ENCODE data around the gene TOX2. TPM values are rescaled to one million over a fixed set of nuclear protein-coding genes. Genes with fewer than 3 reads are reported as not detected.

The TOX2 gene
- total RNA-seq, 1 donor from 2014 or later = 24.3 TPM

DNA sequence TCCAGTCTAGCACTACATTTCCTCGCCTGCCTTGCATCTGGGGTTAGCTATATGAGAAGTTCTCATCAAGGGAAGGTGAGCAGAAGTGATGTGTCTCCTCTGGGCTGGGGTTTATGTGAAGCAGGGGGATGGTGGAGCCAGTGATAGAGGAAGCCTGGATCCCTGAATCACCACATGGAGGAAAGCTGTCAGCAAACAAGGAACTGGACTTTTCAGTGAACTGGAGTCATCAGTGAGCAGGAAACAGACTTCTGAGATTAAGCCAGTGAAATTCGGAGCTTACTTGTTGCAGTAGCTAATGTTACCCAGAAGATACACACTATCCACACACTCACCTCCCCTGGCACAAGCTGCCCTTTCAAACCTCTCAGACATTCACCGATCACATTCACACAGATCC, 13.4 kb upstream of the TOX2 start:
- intact Hi-C loops (cut with DNase I) = no loop called here
- Histone ChIP-seq H3K36me3 (no peaks in the 10 kb centered on the region), H3K9me3 (no peaks in the 10 kb centered on the region), H3K4me3 (no peak overlapping the region), H3K27ac (no peak overlapping the region), H3K4me1 (no peaks in the 10 kb centered on the region), H3K27me3 (no peaks in the 10 kb centered on the region)
- TF ChIP-seq, protein P1, sequence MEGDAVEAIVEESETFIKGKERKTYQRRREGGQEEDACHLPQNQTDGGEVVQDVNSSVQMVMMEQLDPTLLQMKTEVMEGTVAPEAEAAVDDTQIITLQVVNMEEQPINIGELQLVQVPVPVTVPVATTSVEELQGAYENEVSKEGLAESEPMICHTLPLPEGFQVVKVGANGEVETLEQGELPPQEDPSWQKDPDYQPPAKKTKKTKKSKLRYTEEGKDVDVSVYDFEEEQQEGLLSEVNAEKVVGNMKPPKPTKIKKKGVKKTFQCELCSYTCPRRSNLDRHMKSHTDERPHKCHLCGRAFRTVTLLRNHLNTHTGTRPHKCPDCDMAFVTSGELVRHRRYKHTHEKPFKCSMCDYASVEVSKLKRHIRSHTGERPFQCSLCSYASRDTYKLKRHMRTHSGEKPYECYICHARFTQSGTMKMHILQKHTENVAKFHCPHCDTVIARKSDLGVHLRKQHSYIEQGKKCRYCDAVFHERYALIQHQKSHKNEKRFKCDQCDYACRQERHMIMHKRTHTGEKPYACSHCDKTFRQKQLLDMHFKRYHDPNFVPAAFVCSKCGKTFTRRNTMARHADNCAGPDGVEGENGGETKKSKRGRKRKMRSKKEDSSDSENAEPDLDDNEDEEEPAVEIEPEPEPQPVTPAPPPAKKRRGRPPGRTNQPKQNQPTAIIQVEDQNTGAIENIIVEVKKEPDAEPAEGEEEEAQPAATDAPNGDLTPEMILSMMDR (IDR thresholded peaks at IDR 0.05) = no peak
- DNase-seq (no peak), ATAC-seq (no peak)

DNA sequence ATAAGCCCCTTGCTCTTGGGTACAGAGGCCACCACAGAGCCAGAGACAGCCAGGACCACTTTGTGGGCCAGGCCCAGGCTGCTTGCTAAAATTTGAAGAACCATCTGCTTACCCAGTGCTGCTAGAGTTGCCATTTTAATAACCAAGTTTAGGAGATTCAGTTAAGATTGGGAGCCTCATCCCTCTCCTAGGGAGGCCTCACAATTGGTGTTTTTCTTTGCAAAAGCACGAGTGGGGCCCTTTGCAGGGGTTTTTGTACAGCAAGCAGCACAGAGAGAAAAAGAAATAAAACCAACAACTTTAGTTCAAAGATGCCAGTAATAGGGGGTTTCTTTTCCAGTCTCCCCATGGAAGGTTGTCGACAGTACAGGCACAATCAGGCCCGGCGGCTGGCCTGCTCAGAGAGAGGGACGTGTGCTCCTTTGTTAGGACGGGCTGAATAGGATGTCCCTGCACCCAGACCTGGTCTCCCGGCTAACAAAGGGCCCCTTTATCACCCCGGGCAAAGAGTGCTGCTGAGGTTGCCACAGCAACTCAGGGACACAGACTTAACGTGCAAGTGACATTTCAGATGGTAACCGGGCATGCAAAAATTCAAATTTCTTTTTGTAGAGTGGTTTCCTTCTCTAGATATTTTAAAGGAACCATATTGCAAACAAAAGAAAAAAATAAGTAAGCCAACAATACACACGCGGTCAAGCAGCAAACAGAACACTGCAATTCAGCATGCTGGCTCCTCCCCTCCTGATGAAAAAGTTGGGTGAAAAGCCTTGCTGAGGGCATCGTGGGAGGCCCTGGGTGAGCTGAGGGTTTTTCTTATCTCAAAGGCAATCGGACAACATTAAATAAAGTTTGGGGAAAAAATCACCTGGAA, 10.5 kb upstream of the TOX2 start:
- Histone ChIP-seq H3K9me3 (no peaks in the 10 kb centered on the region), H3K36me3 (no peaks in the 10 kb centered on the region), H3K4me1 (no peaks in the 10 kb centered on the region), H3K27me3 (no peaks in the 10 kb centered on the region), H3K4me3 (no peak overlapping the region), H3K27ac (no peak overlapping the region)
- no peak for DNase-seq
- intact Hi-C loops (cut with DNase I) = no loop called here
- no peak for ATAC-seq
- TF ChIP-seq, protein P1 (IDR thresholded peaks at IDR 0.05) = no peak

- Histone ChIP-seq H3K27ac (no peak overlapping the region), H3K4me3 (no peak overlapping the region), H3K4me1 (no peaks in the 10 kb centered on the region), H3K27me3 (no peaks in the 10 kb centered on the region), H3K9me3 (no peaks in the 10 kb centered on the region), H3K36me3 (no peaks in the 10 kb centered on the region)
- intact Hi-C loops (cut with DNase I) = no loop called here
- ATAC-seq (no peak), DNase-seq (no peak)
- TF ChIP-seq, protein P1 (IDR thresholded peaks at IDR 0.05) = no peak
Measured at GRCh38 chr20:43904827-43905177, 9.8 kb upstream of the TOX2 start.

DNA sequence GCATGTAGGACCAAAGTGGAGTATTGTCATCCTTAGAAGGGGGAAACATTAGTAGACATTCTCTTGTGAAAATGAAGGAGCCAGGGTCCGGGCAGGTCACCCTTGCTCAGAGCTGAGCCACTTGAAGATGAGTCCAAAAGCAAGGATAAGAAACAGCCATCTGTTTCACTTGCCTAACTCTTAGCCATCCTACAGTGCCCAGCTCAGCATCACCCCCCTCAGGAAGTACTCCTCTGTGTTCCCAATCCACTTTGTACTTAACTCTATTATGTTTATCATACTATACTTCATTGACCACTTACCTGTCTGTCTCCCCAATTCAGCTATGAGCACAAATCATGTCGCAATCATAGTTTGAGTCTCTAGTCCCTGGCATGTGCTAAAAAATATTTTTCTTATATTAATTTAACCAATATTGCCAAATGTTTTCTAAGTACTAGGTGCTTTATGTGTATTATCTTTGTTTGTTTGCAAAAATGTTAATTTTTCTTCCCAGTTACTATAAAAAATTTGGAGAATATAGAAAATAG, 8.1 kb upstream of the TOX2 start:
- Histone ChIP-seq H3K27me3 (no peaks in the 10 kb centered on the region), H3K27ac (no peak overlapping the region), H3K9me3 (no peaks in the 10 kb centered on the region), H3K4me1 (no peaks in the 10 kb centered on the region), H3K4me3 (no peak overlapping the region), H3K36me3 (no peaks in the 10 kb centered on the region)
- TF ChIP-seq, protein P1 (IDR thresholded peaks at IDR 0.05) = no peak
- intact Hi-C loops (cut with DNase I) = no loop called here
- DNase-seq (no peak), ATAC-seq (no peak)

DNA sequence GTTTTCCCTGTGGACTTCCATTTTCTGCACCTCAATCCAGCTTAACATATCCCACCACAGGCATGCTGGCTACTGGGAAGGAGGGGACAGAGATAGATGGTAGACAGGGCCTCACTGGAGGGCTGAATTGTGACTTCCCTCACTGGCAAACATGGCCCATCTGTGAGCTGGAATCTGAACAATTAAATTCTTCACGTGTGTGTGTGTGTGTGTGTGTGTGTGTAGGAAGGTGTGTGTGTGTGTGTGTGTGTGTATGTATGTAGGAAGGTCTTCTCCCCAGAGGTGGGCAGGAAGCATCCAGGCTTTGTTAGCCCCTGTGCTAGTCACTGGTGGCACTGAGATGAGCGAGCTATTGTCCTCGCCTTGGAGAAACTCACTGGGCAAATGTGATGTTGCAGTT, 5.4 kb upstream of the TOX2 start:
- intact Hi-C loops (cut with DNase I) = no loop called here
- H3K27ac ChIP-seq = no peak overlapping the region
- ATAC-seq (no peak), DNase-seq (no peak)
- peaks cover 4% of the 10 kb centered on the region for H3K27me3 ChIP-seq
- TF ChIP-seq, protein P1 (IDR thresholded peaks at IDR 0.05) = no peak
- H3K4me1 ChIP-seq = no peaks in the 10 kb centered on the region
- no peaks in the 10 kb centered on the region for H3K36me3 ChIP-seq
- no peaks in the 10 kb centered on the region for H3K9me3 ChIP-seq
- H3K4me3 ChIP-seq = no peak overlapping the region

Data from upper lobe of right lung (tissue), 1 donor.